ENCODE results near the gene CCDC158. TPM values are rescaled to one million over a fixed set of nuclear protein-coding genes. Genes with fewer than 3 reads are reported as not detected.

CCDC158 gene
- total and polyA plus RNA-seq, 2 donors (not counting 3 experiments of a cell fraction or from before 2014, with no cell fraction given): not detected

- Histone ChIP-seq H3K4me1 (ENCODE audit: control insufficient read depth, extremely low read depth, insufficient read depth, low read length) (no peaks in the 10 kb centered on the region), H3K36me3 (ENCODE audit: control insufficient read depth in 2 of 2, extremely low read depth in 1 of 2, insufficient read depth in 2 of 2, low read length in 2 of 2) (no peaks in the 10 kb centered on the region), H4K20me1 (replicated peaks; ENCODE audit: control insufficient read depth, extremely low read depth, insufficient read depth, low read length) (no peaks in the 10 kb centered on the region), H3K9ac (replicated peaks; ENCODE audit: extremely low read depth, insufficient read depth, low read length) (no peak overlapping the region), H3K9me1 (replicated peaks; ENCODE audit: control insufficient read depth, extremely low read depth, insufficient read depth, low read length) (no peaks in the 10 kb centered on the region), H3K27ac (ENCODE audit: insufficient read depth, low read depth, low read length) (no peak overlapping the region), H3K9me3 (replicated peaks; ENCODE audit: control insufficient read depth, insufficient read depth, low read length) (no peaks in the 10 kb centered on the region), H3K4me3 (replicated peaks in 1 of 3; ENCODE audit: insufficient read depth in 1 of 3, low read depth in 1 of 3, low read length in 3 of 3) (no peak overlapping the region), H3K79me2 (ENCODE audit: control insufficient read depth, insufficient read depth, low read length) (no peaks in the 10 kb centered on the region), H3K4me2 (ENCODE audit: insufficient read depth, low read length) (no peak overlapping the region), H3K27me3 (ENCODE audit: control insufficient read depth in 2 of 2, insufficient read depth in 2 of 2, low read length in 2 of 2) (peaks cover 2 to 30% of the 10 kb centered on the region in 2 experiments), H2AFZ (ENCODE audit: low read depth, low read length) (no peak overlapping the region)
- FAIRE-seq (no peak), DNase-seq (ENCODE audit: low read depth, low spot score) (no peak)
- intact Hi-C loops (cut with micrococcal nuclease) (no loop called here), dilution Hi-C loops (cut with MboI; ENCODE audit: extremely low pct_ligation_motif_present, low sequenced_read_pairs) (no loop called here)
- ChIA-PET CTCF (interaction anchor here (0.9 to 1.5 kb wide), 3 partner anchors 18 to 47 kb away, joined by 3 to 5 read pairs (median 3); no protein-coding TSS in a partner anchor), POLR2A (no interaction called here)
- no peak for TF ChIP-seq JUN (IDR thresholded peaks at IDR 0.05; ENCODE audit: borderline replicate concordance, insufficient read depth, insufficient read length, low read depth)
- no peak for TF ChIP-seq MYC (IDR thresholded peaks at IDR 0.05; ENCODE audit: low read depth, low read length)
- no peak for TF ChIP-seq EZH2 (IDR thresholded peaks at IDR 0.05; ENCODE audit: borderline replicate concordance, low read depth, low read length, severe bottlenecking)
- no peak for TF ChIP-seq FOS (IDR thresholded peaks at IDR 0.05; ENCODE audit: borderline replicate concordance, insufficient read depth, low read length)
- TF ChIP-seq, protein P1, sequence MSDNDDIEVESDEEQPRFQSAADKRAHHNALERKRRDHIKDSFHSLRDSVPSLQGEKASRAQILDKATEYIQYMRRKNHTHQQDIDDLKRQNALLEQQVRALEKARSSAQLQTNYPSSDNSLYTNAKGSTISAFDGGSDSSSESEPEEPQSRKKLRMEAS (IDR thresholded peaks at IDR 0.05; ENCODE audit: insufficient read depth, insufficient read length): no peak
- no peak for TF ChIP-seq POLR2AphosphoS5 (IDR thresholded peaks at IDR 0.05; ENCODE audit: insufficient read depth, low read depth, low read length)
- no peak for TF ChIP-seq POLR2A (IDR thresholded peaks at IDR 0.05; ENCODE audit: low read depth, low read length)
- no peak for TF ChIP-seq GATA2 (IDR thresholded peaks at IDR 0.05; ENCODE audit: insufficient read depth, insufficient read length, low read depth, low read length)
- no peak for TF ChIP-seq CTCF (IDR thresholded peaks at IDR 0.05; ENCODE audit: extremely low read depth in 1 of 2, insufficient read depth in 1 of 2, low read depth in 1 of 2, low read length in 2 of 2)
- no TSS peak for BruUV-seq (replicated peaks)
Observed at GRCh38 chr4:76354517-76355473, 66.1 kb downstream of the CCDC158 start.

All from endothelial cell of umbilical vein (primary cell).